GM19099 (cell line): ENCODE data around the gene MCM3.

Source experiments
- POLR2A ChIP-seq: IDR thresholded peaks from 3 replicates; pipeline ENCODE4 v1.6.1; 2011; ENCODE audit warnings: low read depth; ENCODE audit not compliant: insufficient read length; ENCODE audit errors: extremely low read depth

The MCM3 gene

GRCh38 chr6:52285177-52286068 lies 881 bp upstream of the MCM3 start:
- TF ChIP-seq POLR2A = no peak

DNA sequence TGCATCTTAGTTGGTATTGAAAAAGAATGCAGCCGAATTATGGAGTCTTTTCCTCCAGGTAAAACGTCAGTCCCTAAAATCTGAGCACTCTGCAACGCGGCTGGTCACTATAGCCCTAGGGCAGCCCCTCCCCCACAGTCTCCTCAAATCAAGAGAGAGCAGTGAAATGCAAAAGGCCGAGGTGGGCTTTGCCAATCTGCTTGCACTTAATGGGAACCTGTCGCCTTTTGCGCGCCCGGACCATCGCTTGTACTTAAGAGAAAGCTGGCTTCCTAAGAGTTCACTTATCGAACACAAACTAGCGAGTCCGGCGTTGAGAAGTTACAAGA lies 447 bp downstream of the MCM3 start:
- TF ChIP-seq POLR2A = no peak

- no peak for TF ChIP-seq POLR2A
Observed at GRCh38 chr6:52283111-52283510, 1.4 kb downstream of the MCM3 start.

- TF ChIP-seq POLR2A = no peak
Observed at GRCh38 chr6:52276130-52276529, 8.4 kb downstream of the MCM3 start.

DNA sequence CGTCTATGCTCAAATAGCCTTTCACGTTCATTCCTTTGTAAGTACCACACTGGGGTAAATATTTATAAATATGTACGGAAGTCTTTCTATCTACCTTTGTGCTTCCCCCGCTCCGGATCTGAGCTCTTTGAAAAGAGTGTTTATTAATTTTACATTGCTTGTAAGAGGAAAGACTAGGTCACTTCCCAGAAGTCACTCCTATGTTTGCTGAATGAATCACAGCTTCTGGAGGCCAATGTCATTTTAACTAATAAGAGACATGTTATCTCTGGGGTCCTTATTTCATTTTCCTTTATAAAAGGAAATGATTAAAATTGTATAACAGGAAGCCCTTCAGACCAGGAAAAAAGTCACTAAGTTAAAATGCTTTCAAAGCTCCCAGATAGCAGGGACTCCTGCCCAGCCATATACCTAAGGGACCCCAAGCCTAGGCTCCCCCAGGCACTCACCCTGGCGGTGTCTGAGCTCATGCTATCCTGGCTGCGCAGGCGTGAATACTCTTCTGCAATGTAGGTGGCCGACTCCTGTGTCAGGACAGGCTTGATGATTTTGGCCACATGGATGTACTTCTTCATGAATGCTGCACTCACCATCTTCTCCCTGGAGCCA lies 12.6 kb downstream of the MCM3 start:
- no peak for TF ChIP-seq POLR2A

- no peak for TF ChIP-seq POLR2A
Observed at GRCh38 chr6:52263709-52264540, 20.6 kb downstream of the MCM3 start.

DNA sequence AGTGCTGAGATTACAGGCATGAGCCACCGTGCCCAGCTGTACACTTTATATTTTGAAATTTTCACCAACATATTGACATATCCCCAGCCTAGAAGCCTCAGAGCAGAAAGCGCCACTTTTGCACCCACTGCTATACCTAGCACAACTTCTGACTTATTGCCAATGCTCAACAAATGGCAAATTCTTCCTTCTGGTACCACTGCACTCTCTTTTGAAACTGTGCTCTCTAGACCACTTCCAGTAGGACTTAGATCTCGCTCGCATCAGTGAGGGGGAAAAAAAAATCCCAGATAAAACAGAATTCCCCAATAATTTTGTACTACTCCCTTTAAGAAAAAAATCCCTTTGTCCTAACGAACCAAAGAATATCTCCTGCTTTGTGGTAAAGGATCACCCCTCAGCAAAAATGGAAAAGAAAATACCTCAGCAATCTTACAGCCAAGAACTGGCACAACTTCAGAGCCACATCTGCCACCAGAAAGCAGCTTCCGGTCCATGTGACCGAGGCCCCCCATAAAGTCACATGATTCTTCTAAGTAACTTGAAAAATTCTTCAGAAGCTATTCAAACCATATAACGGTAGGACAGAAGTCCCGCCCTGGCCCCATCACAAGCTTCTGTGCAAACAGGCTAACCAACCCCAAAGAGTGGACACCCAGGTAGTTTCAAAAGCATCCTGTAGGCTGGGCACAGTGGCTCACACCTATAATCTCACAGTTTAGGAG lies 21.8 kb downstream of the MCM3 start:
- no peak for TF ChIP-seq POLR2A

- no peak for TF ChIP-seq POLR2A
Observed at GRCh38 chr6:52261229-52261628, 23.3 kb downstream of the MCM3 start.

GRCh38 chr6:52260634-52261033 lies 23.9 kb downstream of the MCM3 start:
- no peak for TF ChIP-seq POLR2A

DNA sequence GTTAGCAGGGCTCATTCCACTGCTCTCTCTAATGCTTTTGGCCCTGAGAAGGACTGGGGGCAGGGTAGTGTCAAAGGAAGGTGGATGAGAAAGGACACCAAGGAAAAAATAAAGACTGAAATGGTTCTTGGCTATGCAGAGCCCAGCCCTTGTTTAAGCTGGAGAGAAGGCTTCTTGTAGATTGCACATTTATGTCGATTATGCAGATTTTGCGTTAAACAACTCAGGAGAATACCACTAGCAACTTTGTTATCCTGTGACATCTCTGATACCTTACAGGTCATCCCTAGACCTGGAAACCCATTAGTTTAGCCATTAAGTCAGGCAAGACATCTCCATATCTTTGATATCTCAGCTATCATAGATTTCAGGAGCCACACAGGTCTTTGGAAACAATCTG lies 29.1 kb downstream of the MCM3 start:
- no peak for TF ChIP-seq POLR2A

DNA sequence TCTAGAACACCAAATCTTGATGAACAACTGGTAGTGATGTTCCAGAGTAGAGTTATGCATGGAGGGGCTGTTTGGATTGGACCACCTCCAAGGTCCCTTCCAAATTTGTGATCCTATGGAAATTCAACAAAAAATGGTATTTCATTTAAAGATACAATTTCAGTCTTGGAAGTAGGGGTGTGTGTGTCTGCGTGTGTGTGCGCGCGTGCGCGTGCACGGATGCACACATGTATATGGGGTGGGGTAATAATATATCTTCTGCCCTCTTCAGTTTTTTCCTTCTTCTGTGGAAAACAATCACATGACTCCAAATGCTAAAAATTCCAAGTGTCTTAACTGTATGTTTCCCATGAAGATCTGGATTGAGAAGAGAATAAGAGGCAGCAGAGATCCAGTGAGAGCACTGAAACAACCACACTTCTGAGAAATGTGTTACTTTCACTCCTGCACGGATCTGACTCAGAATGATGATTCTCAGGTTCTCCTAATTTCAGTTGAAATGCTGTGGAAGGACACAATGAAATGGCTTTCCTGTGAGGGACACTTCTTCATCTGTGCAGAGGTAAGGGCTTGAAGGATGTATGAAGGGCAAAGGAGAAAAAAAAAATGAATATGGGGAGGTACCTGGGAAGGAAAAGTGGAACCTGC lies 29.7 kb downstream of the MCM3 start:
- no peak for TF ChIP-seq POLR2A

DNA sequence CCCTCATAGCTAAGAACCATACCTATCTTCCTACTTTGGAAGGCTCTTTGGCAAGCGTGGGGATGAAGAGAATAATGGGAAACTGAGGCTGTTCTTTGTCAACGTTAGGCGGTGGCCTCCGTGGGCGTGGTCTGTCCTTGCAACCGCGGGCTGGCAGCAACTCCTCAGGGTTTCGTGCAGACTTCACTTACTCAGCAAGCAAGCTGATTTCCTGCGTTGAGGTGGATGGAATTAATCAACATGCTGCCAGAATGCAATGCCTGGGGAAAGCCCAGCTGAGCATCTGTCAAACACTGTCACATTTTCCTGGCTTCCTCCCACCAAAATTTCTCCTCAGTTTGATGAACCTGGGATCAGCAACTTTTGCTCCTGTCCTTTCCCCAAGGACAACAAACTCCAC lies 31.0 kb downstream of the MCM3 start:
- no peak for TF ChIP-seq POLR2A

- TF ChIP-seq POLR2A = no peak
Observed at GRCh38 chr6:52251113-52251512, 33.4 kb downstream of the MCM3 start.

DNA sequence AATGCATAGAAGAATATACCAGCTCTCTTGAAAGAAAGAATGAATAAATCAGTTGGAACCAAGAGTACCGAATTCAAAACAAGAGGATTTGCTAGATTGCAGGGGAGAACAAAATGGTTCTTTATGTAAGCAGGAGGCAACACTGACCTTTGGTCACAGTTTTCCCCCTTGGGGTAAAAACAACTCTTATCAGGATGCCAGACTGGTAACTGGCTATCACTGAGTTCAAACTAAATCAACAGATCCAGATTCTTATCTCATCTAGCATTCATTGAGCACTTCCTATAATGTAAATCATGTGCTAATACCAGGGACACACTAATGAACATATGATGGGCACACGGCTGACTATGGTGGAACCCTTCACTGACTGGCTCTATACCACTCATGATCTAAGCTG lies 35.5 kb downstream of the MCM3 start:
- TF ChIP-seq POLR2A = no peak
